Mucosa of descending colon (tissue), 3 donors: ENCODE measurements around the gene ZSCAN18. TPM values are rescaled to one million over a fixed set of nuclear protein-coding genes. Genes with fewer than 3 reads are reported as not detected.

ENCODE experiments used
- ATAC-seq: fragments of 200-7000 bp; cut with Tn5 transposase; one replicate; pipeline ENCODE4 v1.9.1; 2020; ENCODE audit warnings: mild to moderate bottlenecking, moderate library complexity
- DNase-seq, 3 donors: peaks; one replicate each; pipeline ENCODE4 v3.0.0-alpha.2; 2020
- H3K36me3 ChIP-seq: fragments of 200-600 bp; one replicate; pipeline ENCODE4 v1.8.0; 2021; ENCODE audit warnings: low read depth, mild to moderate bottlenecking
- H3K4me1 ChIP-seq: fragments of 200-600 bp; one replicate; pipeline ENCODE4 v1.8.0; 2021; ENCODE audit warnings: low read depth, mild to moderate bottlenecking
- H3K4me3 ChIP-seq: fragments of 200-600 bp; one replicate; pipeline ENCODE4 v1.8.0; 2021; ENCODE audit warnings: mild to moderate bottlenecking
- H3K9me3 ChIP-seq: fragments of 200-600 bp; one replicate; pipeline ENCODE4 v1.8.0; 2021; ENCODE audit warnings: mild to moderate bottlenecking
- intact Hi-C, 2 donors: fragments of 100-400 bp; cut with DNase I in 1 of 2; cut with micrococcal nuclease in 1 of 2; formaldehyde crosslinking; loops; one replicate each; pipeline versions ENCODE4 v1.11.0 to v1.11.1; 2022; cut with DNase I, micrococcal nuclease
- total RNA-seq, 3 donors: library from RNA; stranded (reverse); fragmentation: NEBNext Ultra II Directional in 2 of 3; extraction: Animal tissue kit (Norgen Biotek cat#: 25700) in 2 of 3; gene quantifications; one replicate each; pipeline versions ENCODE4 v1.2.1 to v1.2.4, GENCODE V29; 2021 to 2023
- TF ChIP-seq, protein P1 (sequence below): fragments of 200-600 bp; IDR thresholded peaks from one replicate; pipeline ENCODE4 v1.8.0; 2022; ENCODE audit warnings: antibody characterized with exemption, mild to moderate bottlenecking
- donor health status: DM: no; HTN: no; CAD: no; lungs with moderate emphysema.
- donor health status: DM: no; HTN: no; CAD: no.
- donor health status: DM: no; HTN: yes; CAD: no.

Gene ZSCAN18
- total RNA-seq, 3 donors from 2014 or later, result 17.9 to 69.5 (median 23.0) TPM

DNA sequence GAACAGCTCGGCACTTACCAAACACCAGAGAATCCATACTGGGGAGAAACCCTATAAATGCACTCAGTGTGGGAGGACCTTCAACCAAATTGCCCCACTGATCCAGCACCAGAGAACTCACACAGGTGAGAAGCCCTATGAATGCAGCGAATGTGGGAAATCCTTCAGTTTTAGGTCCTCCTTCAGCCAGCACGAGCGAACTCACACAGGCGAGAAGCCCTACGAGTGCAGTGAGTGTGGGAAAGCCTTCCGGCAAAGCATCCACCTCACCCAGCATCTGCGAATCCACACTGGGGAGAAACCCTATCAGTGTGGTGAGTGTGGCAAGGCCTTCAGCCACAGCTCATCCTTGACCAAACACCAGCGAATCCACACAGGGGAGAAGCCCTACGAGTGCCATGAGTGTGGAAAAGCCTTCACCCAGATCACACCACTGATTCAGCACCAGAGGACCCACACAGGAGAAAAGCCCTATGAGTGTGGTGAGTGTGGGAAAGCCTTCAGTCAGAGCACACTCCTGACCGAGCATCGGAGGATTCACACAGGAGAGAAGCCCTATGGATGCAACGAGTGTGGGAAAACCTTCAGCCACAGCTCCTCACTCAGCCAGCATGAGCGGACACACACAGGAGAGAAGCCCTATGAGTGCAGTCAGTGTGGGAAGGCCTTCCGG lies 30.7 kb downstream of the ZSCAN18 start:
- no peak for DNase-seq
- peaks cover 95% of the 10 kb centered on the region for H3K9me3 ChIP-seq
- no peaks in the 10 kb centered on the region for H3K36me3 ChIP-seq
- TF ChIP-seq, protein P1, sequence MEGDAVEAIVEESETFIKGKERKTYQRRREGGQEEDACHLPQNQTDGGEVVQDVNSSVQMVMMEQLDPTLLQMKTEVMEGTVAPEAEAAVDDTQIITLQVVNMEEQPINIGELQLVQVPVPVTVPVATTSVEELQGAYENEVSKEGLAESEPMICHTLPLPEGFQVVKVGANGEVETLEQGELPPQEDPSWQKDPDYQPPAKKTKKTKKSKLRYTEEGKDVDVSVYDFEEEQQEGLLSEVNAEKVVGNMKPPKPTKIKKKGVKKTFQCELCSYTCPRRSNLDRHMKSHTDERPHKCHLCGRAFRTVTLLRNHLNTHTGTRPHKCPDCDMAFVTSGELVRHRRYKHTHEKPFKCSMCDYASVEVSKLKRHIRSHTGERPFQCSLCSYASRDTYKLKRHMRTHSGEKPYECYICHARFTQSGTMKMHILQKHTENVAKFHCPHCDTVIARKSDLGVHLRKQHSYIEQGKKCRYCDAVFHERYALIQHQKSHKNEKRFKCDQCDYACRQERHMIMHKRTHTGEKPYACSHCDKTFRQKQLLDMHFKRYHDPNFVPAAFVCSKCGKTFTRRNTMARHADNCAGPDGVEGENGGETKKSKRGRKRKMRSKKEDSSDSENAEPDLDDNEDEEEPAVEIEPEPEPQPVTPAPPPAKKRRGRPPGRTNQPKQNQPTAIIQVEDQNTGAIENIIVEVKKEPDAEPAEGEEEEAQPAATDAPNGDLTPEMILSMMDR, result no peak
- no peak for ATAC-seq
- intact Hi-C loops, result no loop called here
- H3K4me3 ChIP-seq, result no peak overlapping the region
- no peaks in the 10 kb centered on the region for H3K4me1 ChIP-seq

DNA sequence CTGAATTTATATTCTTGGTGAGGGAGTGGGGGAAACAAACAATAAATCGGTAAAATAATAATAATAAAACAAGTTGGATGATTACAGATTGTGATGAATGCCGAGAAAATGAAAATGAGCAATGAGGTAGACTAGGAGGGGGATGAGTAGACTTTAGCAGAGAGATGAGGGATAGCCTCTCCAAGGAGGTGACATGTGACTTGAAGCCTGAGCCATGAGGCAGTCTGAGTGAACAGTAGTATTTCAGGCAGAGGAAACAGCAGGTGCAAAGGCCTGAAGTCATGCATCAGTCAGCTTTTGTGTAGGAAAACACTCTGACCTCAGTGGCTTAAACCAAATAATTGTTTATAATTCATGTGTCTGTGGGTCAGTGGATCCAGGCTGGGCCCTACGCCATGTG lies 34.3 kb downstream of the ZSCAN18 start:
- Histone ChIP-seq H3K9me3 (peaks cover 77% of the 10 kb centered on the region), H3K4me3 (no peak overlapping the region), H3K36me3 (no peaks in the 10 kb centered on the region), H3K4me1 (no peaks in the 10 kb centered on the region)
- no peak for ATAC-seq
- no peak for DNase-seq
- TF ChIP-seq, protein P1, result no peak
- intact Hi-C loops, result no loop called here

DNA sequence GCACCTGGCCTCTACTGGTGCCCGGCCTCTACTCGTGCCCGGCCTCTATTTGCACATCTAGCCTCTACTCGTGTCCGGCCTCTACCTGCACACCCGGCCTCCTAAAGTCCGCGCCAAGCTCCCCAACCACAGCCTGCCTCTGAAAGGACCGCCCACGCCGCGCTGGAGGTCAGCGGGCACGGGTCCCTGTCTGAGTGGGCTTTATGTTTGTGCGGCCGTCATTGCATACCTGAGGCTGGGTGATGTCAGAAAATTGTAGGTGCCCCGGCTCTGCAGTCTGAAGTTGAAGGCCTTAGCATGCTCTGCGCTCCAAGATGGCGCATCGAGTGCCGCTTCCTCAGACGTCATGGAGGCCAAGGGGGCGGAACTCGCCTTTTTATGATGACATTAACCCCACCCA lies 37.8 kb downstream of the ZSCAN18 start:
- Histone ChIP-seq H3K4me1 (no peaks in the 10 kb centered on the region), H3K36me3 (no peaks in the 10 kb centered on the region), H3K9me3 (peaks cover 47% of the 10 kb centered on the region), H3K4me3 (no peak overlapping the region)
- TF ChIP-seq, protein P1, result no peak
- DNase-seq, result no peak
- intact Hi-C loops, result no loop called here
- ATAC-seq, result no peak

DNA sequence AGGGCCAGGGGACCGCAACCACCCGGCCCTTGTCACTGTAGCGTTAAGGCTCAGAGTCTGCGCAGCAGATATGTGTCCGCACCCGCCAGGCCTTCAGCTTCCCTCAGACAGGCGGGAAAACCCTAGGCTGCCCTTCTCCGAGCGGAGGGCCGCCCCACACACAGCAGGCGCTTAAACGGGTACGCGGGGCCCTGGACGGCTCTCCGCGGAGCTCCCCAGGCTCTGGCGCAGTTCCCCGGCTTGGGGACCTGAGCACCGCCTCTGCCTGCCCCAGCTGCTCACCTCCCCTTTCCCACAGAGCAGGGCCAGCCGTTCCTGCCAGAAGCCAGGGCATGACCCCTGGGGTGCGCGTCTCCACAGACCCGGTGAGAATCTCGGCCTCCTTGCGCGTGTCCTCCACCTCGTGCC lies 38.4 kb downstream of the ZSCAN18 start:
- DNase-seq (peak in 1 of 3 donors; percentile 31), ATAC-seq (no peak)
- Histone ChIP-seq H3K36me3 (no peaks in the 10 kb centered on the region), H3K9me3 (peaks cover 41% of the 10 kb centered on the region), H3K4me1 (no peaks in the 10 kb centered on the region), H3K4me3 (peak overlapping the region; percentile 14)
- intact Hi-C loops, result no loop called here
- TF ChIP-seq, protein P1, result no peak

DNA sequence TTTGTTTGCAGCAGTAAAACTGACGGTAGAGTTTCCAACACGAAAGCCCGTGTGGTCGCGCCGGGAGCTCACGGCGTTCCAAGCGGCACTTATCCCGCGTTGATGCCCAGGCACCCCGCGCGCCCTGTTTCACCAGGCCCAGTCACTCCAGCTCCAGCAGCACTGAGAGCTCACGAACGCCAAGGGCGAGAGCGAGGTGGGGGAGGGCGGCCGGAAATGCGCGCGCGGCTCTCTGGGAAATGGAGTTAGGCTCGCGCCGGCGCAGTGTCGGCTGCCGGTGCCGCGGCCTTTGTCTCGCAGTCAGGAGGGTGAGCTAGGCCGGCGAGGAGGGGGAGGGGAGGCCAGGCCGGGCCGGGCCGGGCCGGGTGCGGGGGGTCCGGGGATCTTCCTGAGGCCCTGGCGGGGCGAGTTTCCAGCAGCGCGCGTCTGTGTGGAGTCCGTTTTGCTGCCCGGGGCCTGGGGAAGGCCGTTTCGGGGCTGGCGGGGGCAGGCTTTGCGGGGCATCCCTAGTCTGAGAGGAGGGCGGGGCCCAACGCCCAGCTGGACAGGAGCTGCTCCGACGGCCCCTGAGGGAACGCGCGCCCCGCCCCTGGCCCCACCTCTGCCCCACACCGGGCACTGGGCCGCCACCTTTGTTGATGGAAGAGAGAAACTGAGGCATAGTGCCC lies 38.9 kb downstream of the ZSCAN18 start, which contains the start of gene ZNF135:
TSS of gene ZNF135 (plus strand) at position 280 of the 668 bp plus-strand sequence. CDS start 721 bp downstream, outside the sequence.
- no peaks in the 10 kb centered on the region for H3K4me1 ChIP-seq
- peak; percentile 80 to 88 (median 85) for DNase-seq
- no peaks in the 10 kb centered on the region for H3K36me3 ChIP-seq
- peak within 1 kb of the TSS; percentile 14 for H3K4me3 ChIP-seq
- TF ChIP-seq, protein P1, result no peak
- intact Hi-C loops, result no loop called here
- peak; percentile 96 for ATAC-seq
- peaks cover 39% of the 10 kb centered on the region for H3K9me3 ChIP-seq
